ENCODE measurements around the gene STXBP6.

The STXBP6 gene

GRCh38 chr14:24875203-24875838 is 174.6 kb downstream of the STXBP6 start:
- TF ChIP-seq CSRNP3 (CRISPR knock-in tag; IDR thresholded peaks at IDR 0.05): no peak
- TF ChIP-seq RARB (CRISPR knock-in tag; IDR thresholded peaks at IDR 0.05): no peak
- TF ChIP-seq ARNTL (CRISPR knock-in tag; IDR thresholded peaks at IDR 0.05; ENCODE audit: borderline replicate concordance, low read depth): no peak
- TF ChIP-seq CSDC2 (CRISPR knock-in tag; IDR thresholded peaks at IDR 0.05): no peak
- no peak for TF ChIP-seq ZC3H10 (CRISPR knock-in tag; IDR thresholded peaks at IDR 0.05)
- TF ChIP-seq ZFP30 (CRISPR knock-in tag; IDR thresholded peaks at IDR 0.05): no peak
- no peak for TF ChIP-seq TSHZ2 (CRISPR knock-in tag; IDR thresholded peaks at IDR 0.05)
- no peak for TF ChIP-seq PPARA (CRISPR knock-in tag; IDR thresholded peaks at IDR 0.05; ENCODE audit: borderline replicate concordance)
- no peak for TF ChIP-seq TCF4 (CRISPR knock-in tag; IDR thresholded peaks at IDR 0.05; ENCODE audit: borderline replicate concordance)
- TF ChIP-seq CREB5 (CRISPR knock-in tag; IDR thresholded peaks at IDR 0.05; ENCODE audit: low read depth): no peak
- no peak for TF ChIP-seq ZNF565 (CRISPR knock-in tag; conservative IDR thresholded peaks at IDR 0.05; ENCODE audit: low read depth)
- TF ChIP-seq OSR1 (CRISPR knock-in tag; IDR thresholded peaks at IDR 0.05): no peak
- TF ChIP-seq SNAI2 (CRISPR knock-in tag; IDR thresholded peaks at IDR 0.05): no peak
- ATAC-seq: no peak

GRCh38 chr14:24874514-24875202 is 175.3 kb downstream of the STXBP6 start:
- no peak for ATAC-seq
- TF ChIP-seq RARB (CRISPR knock-in tag; IDR thresholded peaks at IDR 0.05): no peak
- no peak for TF ChIP-seq PPARA (CRISPR knock-in tag; IDR thresholded peaks at IDR 0.05; ENCODE audit: borderline replicate concordance)
- TF ChIP-seq PATZ1 (CRISPR knock-in tag; IDR thresholded peaks at IDR 0.05; ENCODE audit: borderline replicate concordance): no peak
- TF ChIP-seq CSDC2 (CRISPR knock-in tag; IDR thresholded peaks at IDR 0.05): no peak
- no peak for TF ChIP-seq ARNTL (CRISPR knock-in tag; IDR thresholded peaks at IDR 0.05; ENCODE audit: borderline replicate concordance, low read depth)
- TF ChIP-seq CREB5 (CRISPR knock-in tag; IDR thresholded peaks at IDR 0.05; ENCODE audit: low read depth): no peak
- TF ChIP-seq GLIS3 (CRISPR knock-in tag; IDR thresholded peaks at IDR 0.05): no peak
- no peak for TF ChIP-seq TOX (CRISPR knock-in tag; IDR thresholded peaks at IDR 0.05; ENCODE audit: borderline replicate concordance)
- no peak for TF ChIP-seq TSHZ2 (CRISPR knock-in tag; IDR thresholded peaks at IDR 0.05)
- TF ChIP-seq ZFP30 (CRISPR knock-in tag; IDR thresholded peaks at IDR 0.05): no peak
- no peak for TF ChIP-seq ZNF70 (CRISPR knock-in tag; IDR thresholded peaks at IDR 0.05)
- TF ChIP-seq ZNF565 (CRISPR knock-in tag; conservative IDR thresholded peaks at IDR 0.05; ENCODE audit: low read depth): no peak
- no peak for TF ChIP-seq ZFP3 (CRISPR knock-in tag; IDR thresholded peaks at IDR 0.05)
- no peak for TF ChIP-seq SNAI2 (CRISPR knock-in tag; IDR thresholded peaks at IDR 0.05)
- TF ChIP-seq ESRRG (CRISPR knock-in tag; IDR thresholded peaks at IDR 0.05): no peak
